ENCODE measurements around the gene DNAJC5G. TPM values are rescaled to one million over a fixed set of nuclear protein-coding genes. Genes with fewer than 3 reads are reported as not detected.

DNAJC5G gene
- total and polyA plus RNA-seq, 2 donors (not counting 3 experiments of a cell fraction or from before 2014, with no cell fraction given) = 0.77 to 1.4 TPM

- Histone ChIP-seq H3K79me2 (ENCODE audit: control insufficient read depth, insufficient read depth, low read length) (no peaks in the 10 kb centered on the region), H3K9me1 (replicated peaks; ENCODE audit: control insufficient read depth, extremely low read depth, insufficient read depth, low read length) (no peaks in the 10 kb centered on the region), H2AFZ (ENCODE audit: low read depth, low read length) (no peak overlapping the region), H3K27ac (ENCODE audit: insufficient read depth, low read depth, low read length) (no peak overlapping the region), H3K27me3 (ENCODE audit: control insufficient read depth in 2 of 2, insufficient read depth in 2 of 2, low read length in 2 of 2) (peaks cover 25 to 41% of the 10 kb centered on the region in 2 experiments), H3K9ac (replicated peaks; ENCODE audit: extremely low read depth, insufficient read depth, low read length) (no peak overlapping the region), H4K20me1 (replicated peaks; ENCODE audit: control insufficient read depth, extremely low read depth, insufficient read depth, low read length) (no peaks in the 10 kb centered on the region), H3K4me1 (ENCODE audit: control insufficient read depth, extremely low read depth, insufficient read depth, low read length) (peaks cover 8% of the 10 kb centered on the region), H3K36me3 (ENCODE audit: control insufficient read depth in 2 of 2, extremely low read depth in 1 of 2, insufficient read depth in 2 of 2, low read length in 2 of 2) (no peaks in the 10 kb centered on the region), H3K9me3 (replicated peaks; ENCODE audit: control insufficient read depth, insufficient read depth, low read length) (no peaks in the 10 kb centered on the region), H3K4me3 (replicated peaks in 1 of 3; ENCODE audit: insufficient read depth in 1 of 3, low read depth in 1 of 3, low read length in 3 of 3) (no peak overlapping the region), H3K4me2 (ENCODE audit: insufficient read depth, low read length) (no peak overlapping the region)
- intact Hi-C loops (cut with micrococcal nuclease) = no loop called here
- dilution Hi-C loops (cut with MboI; ENCODE audit: extremely low pct_ligation_motif_present, low sequenced_read_pairs) = no loop called here
- no peak for DNase-seq (ENCODE audit: low read depth, low spot score)
- CTCF ChIA-PET = interaction anchor here (1.0 to 6.7 kb wide), 7 partner anchors 13 to 208 kb away, joined by 3 to 115 read pairs (median 4); partner anchors contain the start of genes CAD and TRIM54
- FAIRE-seq = no peak
- TF ChIP-seq MAX (IDR thresholded peaks at IDR 0.05; ENCODE audit: insufficient read depth, insufficient read length) (no peak), FOS (IDR thresholded peaks at IDR 0.05; ENCODE audit: borderline replicate concordance, insufficient read depth, low read length) (no peak), GATA2 (IDR thresholded peaks at IDR 0.05; ENCODE audit: insufficient read depth, insufficient read length, low read depth, low read length) (no peak), POLR2A (IDR thresholded peaks at IDR 0.05; ENCODE audit: low read depth, low read length) (no peak), POLR2AphosphoS5 (IDR thresholded peaks at IDR 0.05; ENCODE audit: insufficient read depth, low read depth, low read length) (no peak), EZH2 (IDR thresholded peaks at IDR 0.05; ENCODE audit: borderline replicate concordance, low read depth, low read length, severe bottlenecking) (no peak), CTCF (IDR thresholded peaks at IDR 0.05; ENCODE audit: extremely low read depth in 1 of 2, insufficient read depth in 1 of 2, low read depth in 1 of 2, low read length in 2 of 2) (no peak), JUN (IDR thresholded peaks at IDR 0.05; ENCODE audit: borderline replicate concordance, insufficient read depth, insufficient read length, low read depth) (no peak), MYC (IDR thresholded peaks at IDR 0.05; ENCODE audit: low read depth, low read length) (no peak)
- POLR2A ChIA-PET = no interaction called here
- no TSS peak for BruUV-seq (replicated peaks)
These were observed 30.3 kb downstream of the DNAJC5G start for GRCh38 chr2:27305516-27305915.

All from endothelial cell of umbilical vein (primary cell).